ENCODE measurements around the gene MPPED1. TPM values are rescaled to one million over a fixed set of nuclear protein-coding genes. Genes with fewer than 3 reads are reported as not detected.

Gene MPPED1
- total and polyA plus RNA-seq, 2 of the 13 experiments (the other 11 are each of a cell fraction or from before 2014, with no cell fraction given): 0.77 TPM; not detected in 1

GRCh38 chr22:43423046-43423445 lies 11.2 kb downstream of the MPPED1 start:
- Histone ChIP-seq H3K9me3 (ENCODE audit: low read length) (no peaks in the 10 kb centered on the region), H3K79me2 (ENCODE audit: insufficient read depth, low read length) (no peaks in the 10 kb centered on the region), H3K4me2 (ENCODE audit: low read depth, low read length) (no peak overlapping the region), H4K20me1 (ENCODE audit: insufficient read depth, low read length) (no peaks in the 10 kb centered on the region), H3K4me1 (ENCODE audit: insufficient read depth, low read length) (no peaks in the 10 kb centered on the region), H3K27me3 (ENCODE audit: control insufficient read depth in 1 of 2, insufficient read depth in 2 of 2, low read length in 2 of 2) (peaks cover 4 to 72% of the 10 kb centered on the region in 2 experiments; a peak in 4 of 5 replicates), H3K4me3 (replicated peaks in 1 of 3; ENCODE audit: insufficient read depth in 1 of 3, low read depth in 2 of 3, low read length in 3 of 3) (no peak overlapping the region), H3K9ac (ENCODE audit: insufficient read depth, low read depth, low read length) (no peak overlapping the region), H3K36me3 (replicated peaks in 1 of 2; ENCODE audit: control insufficient read depth in 1 of 2, insufficient read depth in 2 of 2, low read length in 2 of 2) (no peaks in the 10 kb centered on the region), H2AFZ (ENCODE audit: low read length) (no peak overlapping the region), H3K27ac (ENCODE audit: extremely low read length, insufficient read depth, low read length) (no peak overlapping the region)
- no TSS peak for BruUV-seq (replicated peaks)
- intact Hi-C loops (cut with micrococcal nuclease; ENCODE audit: unreplicated experiment) (no loop called here), in situ Hi-C loops (cut with HindIII; ENCODE audit: extremely low pct_ligation_motif_present, low pct_unique_long_range_greater_than_20kb) (no loop called here)
- TF ChIP-seq LCORL (IDR thresholded peaks at IDR 0.05): no peak
- no peak for TF ChIP-seq LCORL (CRISPR knock-in tag; IDR thresholded peaks at IDR 0.05)
- TF ChIP-seq ZNF768 (CRISPR knock-in tag; IDR thresholded peaks at IDR 0.05): peak; percentile 65; the same call in 1 of the 2 replicates
- 26% methylated on average over 6 of the region's 11 CpGs for WGBS (ENCODE audit: low lambda C conversion rate)
- ATAC-seq (no peak), FAIRE-seq (no peak), DNase-seq (ENCODE audit: low spot score) (no peak)
- CTCF ChIA-PET (ENCODE audit: low intra/inter-chr PET ratio, low total read pairs): no interaction called here
- POLR2A ChIA-PET: no interaction called here

GRCh38 chr22:43424201-43424600 lies 12.4 kb downstream of the MPPED1 start:
- no TSS peak for BruUV-seq (replicated peaks)
- CTCF ChIA-PET (ENCODE audit: low intra/inter-chr PET ratio, low total read pairs): no interaction called here
- FAIRE-seq: no peak
- TF ChIP-seq ZFP91 (CRISPR knock-in tag; IDR thresholded peaks at IDR 0.05; ENCODE audit: borderline replicate concordance) (no peak), ZKSCAN1 (IDR thresholded peaks at IDR 0.05; ENCODE audit: low read length) (no peak), ZNF598 (CRISPR knock-in tag; IDR thresholded peaks at IDR 0.05; ENCODE audit: borderline replicate concordance) (no peak)
- TF ChIP-seq, protein P1, sequence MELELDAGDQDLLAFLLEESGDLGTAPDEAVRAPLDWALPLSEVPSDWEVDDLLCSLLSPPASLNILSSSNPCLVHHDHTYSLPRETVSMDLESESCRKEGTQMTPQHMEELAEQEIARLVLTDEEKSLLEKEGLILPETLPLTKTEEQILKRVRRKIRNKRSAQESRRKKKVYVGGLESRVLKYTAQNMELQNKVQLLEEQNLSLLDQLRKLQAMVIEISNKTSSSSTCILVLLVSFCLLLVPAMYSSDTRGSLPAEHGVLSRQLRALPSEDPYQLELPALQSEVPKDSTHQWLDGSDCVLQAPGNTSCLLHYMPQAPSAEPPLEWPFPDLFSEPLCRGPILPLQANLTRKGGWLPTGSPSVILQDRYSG (CRISPR knock-in tag; IDR thresholded peaks at IDR 0.05): no peak
- TF ChIP-seq, protein P2, sequence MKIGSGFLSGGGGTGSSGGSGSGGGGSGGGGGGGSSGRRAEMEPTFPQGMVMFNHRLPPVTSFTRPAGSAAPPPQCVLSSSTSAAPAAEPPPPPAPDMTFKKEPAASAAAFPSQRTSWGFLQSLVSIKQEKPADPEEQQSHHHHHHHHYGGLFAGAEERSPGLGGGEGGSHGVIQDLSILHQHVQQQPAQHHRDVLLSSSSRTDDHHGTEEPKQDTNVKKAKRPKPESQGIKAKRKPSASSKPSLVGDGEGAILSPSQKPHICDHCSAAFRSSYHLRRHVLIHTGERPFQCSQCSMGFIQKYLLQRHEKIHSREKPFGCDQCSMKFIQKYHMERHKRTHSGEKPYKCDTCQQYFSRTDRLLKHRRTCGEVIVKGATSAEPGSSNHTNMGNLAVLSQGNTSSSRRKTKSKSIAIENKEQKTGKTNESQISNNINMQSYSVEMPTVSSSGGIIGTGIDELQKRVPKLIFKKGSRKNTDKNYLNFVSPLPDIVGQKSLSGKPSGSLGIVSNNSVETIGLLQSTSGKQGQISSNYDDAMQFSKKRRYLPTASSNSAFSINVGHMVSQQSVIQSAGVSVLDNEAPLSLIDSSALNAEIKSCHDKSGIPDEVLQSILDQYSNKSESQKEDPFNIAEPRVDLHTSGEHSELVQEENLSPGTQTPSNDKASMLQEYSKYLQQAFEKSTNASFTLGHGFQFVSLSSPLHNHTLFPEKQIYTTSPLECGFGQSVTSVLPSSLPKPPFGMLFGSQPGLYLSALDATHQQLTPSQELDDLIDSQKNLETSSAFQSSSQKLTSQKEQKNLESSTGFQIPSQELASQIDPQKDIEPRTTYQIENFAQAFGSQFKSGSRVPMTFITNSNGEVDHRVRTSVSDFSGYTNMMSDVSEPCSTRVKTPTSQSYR (CRISPR knock-in tag; IDR thresholded peaks at IDR 0.05; ENCODE audit: borderline replicate concordance): no peak

More at GRCh38 chr22:43424201-43424600, 12.4 kb downstream of the MPPED1 start:
- H3K9ac ChIP-seq (ENCODE audit: insufficient read depth, low read depth, low read length): no peak overlapping the region
- H3K36me3 ChIP-seq (replicated peaks in 1 of 2; ENCODE audit: control insufficient read depth in 1 of 2, insufficient read depth in 2 of 2, low read length in 2 of 2): no peaks in the 10 kb centered on the region
- in situ Hi-C loops (cut with HindIII; ENCODE audit: extremely low pct_ligation_motif_present, low pct_unique_long_range_greater_than_20kb) (no loop called here), intact Hi-C loops (cut with micrococcal nuclease; ENCODE audit: unreplicated experiment) (no loop called here)
- H3K4me2 ChIP-seq (ENCODE audit: low read depth, low read length): no peak overlapping the region
- no peak overlapping the region for H3K4me3 ChIP-seq (replicated peaks in 1 of 3; ENCODE audit: insufficient read depth in 1 of 3, low read depth in 2 of 3, low read length in 3 of 3)
- ATAC-seq (no peak), DNase-seq (ENCODE audit: low spot score) (no peak)
- POLR2A ChIA-PET: no interaction called here
- H3K79me2 ChIP-seq (ENCODE audit: insufficient read depth, low read length): no peaks in the 10 kb centered on the region
- peaks cover 4 to 67% of the 10 kb centered on the region in 2 experiments; a peak in 4 of 5 replicates for H3K27me3 ChIP-seq (ENCODE audit: control insufficient read depth in 1 of 2, insufficient read depth in 2 of 2, low read length in 2 of 2)
- 45% methylated on average over 7 of the region's 7 CpGs for WGBS (ENCODE audit: low lambda C conversion rate)
- no peaks in the 10 kb centered on the region for H3K4me1 ChIP-seq (ENCODE audit: insufficient read depth, low read length)
- H3K9me3 ChIP-seq (ENCODE audit: low read length): no peaks in the 10 kb centered on the region
- no peak overlapping the region for H2AFZ ChIP-seq (ENCODE audit: low read length)
- H4K20me1 ChIP-seq (ENCODE audit: insufficient read depth, low read length): no peaks in the 10 kb centered on the region
- no peak overlapping the region for H3K27ac ChIP-seq (ENCODE audit: extremely low read length, insufficient read depth, low read length)
